Liver (tissue), 9 donors: Measurements from ENCODE around the gene TUBB6. TPM values are rescaled to one million over a fixed set of nuclear protein-coding genes. Genes with fewer than 3 reads are reported as not detected.

Experiments
- DNase-seq: peaks from one replicate; pipeline ENCODE4 v3.0.0-alpha.2; 2017; ENCODE audit warnings: low spot score
- H3K27ac ChIP-seq, 2 donors: one replicate each; pipeline ENCODE4 v1.7.0; 2013; ENCODE audit warnings: inconsistent platforms in 2 of 2, low read length in 2 of 2, control low read depth in 1 of 2, low read depth in 1 of 2, mild to moderate bottlenecking in 1 of 2
- H3K27me3 ChIP-seq, 4 donors: one replicate each; pipeline versions ENCODE4 v1.6.1 to v1.7.0; 2013; ENCODE audit warnings: low read length in 3 of 4, inconsistent platforms in 1 of 4, mild to moderate bottlenecking in 1 of 4, moderate library complexity in 1 of 4; ENCODE audit not compliant: control insufficient read depth in 4 of 4, insufficient read depth in 4 of 4
- H3K36me3 ChIP-seq, 4 donors: one replicate each; pipeline versions ENCODE4 v1.6.1 to v1.7.0; 2013; ENCODE audit warnings: low read length in 3 of 4, mild to moderate bottlenecking in 3 of 4, low read depth in 1 of 4, moderate library complexity in 1 of 4; ENCODE audit not compliant: control insufficient read depth in 4 of 4, insufficient read depth in 3 of 4
- H3K4me1 ChIP-seq, 4 donors: one replicate each; pipeline versions ENCODE4 v1.6.1 to v1.7.0; 2013; ENCODE audit warnings: low read length in 3 of 4, mild to moderate bottlenecking in 3 of 4, moderate library complexity in 1 of 4; ENCODE audit not compliant: control insufficient read depth in 4 of 4, insufficient read depth in 4 of 4
- H3K4me3 ChIP-seq, 3 donors: one replicate each; pipeline versions ENCODE4 v1.6.1 to v1.7.0; 2013; ENCODE audit warnings: low read length in 3 of 3, control low read depth in 1 of 3, low read depth in 1 of 3, mild to moderate bottlenecking in 1 of 3
- H3K9ac ChIP-seq, 2 donors: one replicate each; pipeline ENCODE4 v1.7.0; 2013; ENCODE audit warnings: low read length in 2 of 2, mild to moderate bottlenecking in 2 of 2, moderate library complexity in 2 of 2, control low read depth in 1 of 2, low read depth in 1 of 2
- H3K9me3 ChIP-seq, 4 donors: one replicate each; pipeline versions ENCODE4 v1.6.1 to v1.7.0; 2013; ENCODE audit warnings: low read length in 3 of 4; ENCODE audit not compliant: control insufficient read depth in 4 of 4
- ATF3 ChIP-seq: IDR thresholded peaks from 2 replicates; pipeline ENCODE4 v1.6.1; 2016; ENCODE audit warnings: antibody characterized with exemption
- EGR1 ChIP-seq, 2 donors: IDR thresholded peaks; 2 replicates each; pipeline ENCODE4 v1.6.1; 2016 to 2018; ENCODE audit warnings: antibody characterized with exemption in 2 of 2, low read depth in 2 of 2
- FOXA1 ChIP-seq: IDR thresholded peaks from 2 replicates; pipeline ENCODE4 v1.6.1; 2016; ENCODE audit warnings: antibody characterized with exemption
- FOXA2 ChIP-seq: IDR thresholded peaks from 2 replicates; pipeline ENCODE4 v1.6.1; 2016; ENCODE audit warnings: antibody characterized with exemption
- GABPA ChIP-seq, 2 donors: IDR thresholded peaks in 1 of 2; conservative IDR thresholded peaks in 1 of 2; 2 replicates each; pipeline ENCODE4 v1.6.1; 2016; ENCODE audit warnings: antibody characterized with exemption in 2 of 2, mild to moderate bottlenecking in 1 of 2, moderate library complexity in 1 of 2
- HNF4G ChIP-seq: IDR thresholded peaks from 2 replicates; pipeline ENCODE4 v1.6.1; 2016; ENCODE audit warnings: antibody characterized with exemption
- JUND ChIP-seq, 2 donors: IDR thresholded peaks; 2 replicates each; pipeline ENCODE4 v1.6.1; 2016; ENCODE audit warnings: antibody characterized with exemption in 2 of 2
- MAX ChIP-seq: IDR thresholded peaks from 2 replicates; pipeline ENCODE4 v1.6.1; 2016; ENCODE audit warnings: antibody characterized with exemption
- NR2F2 ChIP-seq: IDR thresholded peaks from 2 replicates; pipeline ENCODE4 v1.6.1; 2016; ENCODE audit warnings: antibody characterized with exemption
- RAD21 ChIP-seq, 2 donors: IDR thresholded peaks; 2 replicates each; pipeline ENCODE4 v1.6.1; 2016; ENCODE audit warnings: antibody characterized with exemption in 2 of 2, mild to moderate bottlenecking in 2 of 2
- REST ChIP-seq: IDR thresholded peaks from 2 replicates; pipeline ENCODE4 v1.6.1; 2016; ENCODE audit warnings: antibody characterized with exemption, mild to moderate bottlenecking
- RXRA ChIP-seq, 2 donors: IDR thresholded peaks; 2 replicates each; pipeline ENCODE4 v1.6.1; 2017 to 2018; ENCODE audit warnings: antibody characterized with exemption in 2 of 2, mild to moderate bottlenecking in 1 of 2
- SP1 ChIP-seq: IDR thresholded peaks from 2 replicates; pipeline ENCODE4 v1.6.1; 2018; ENCODE audit warnings: antibody characterized with exemption, mild to moderate bottlenecking
- TAF1 ChIP-seq: conservative IDR thresholded peaks from 2 replicates; pipeline ENCODE4 v1.6.1; 2016; ENCODE audit warnings: antibody characterized with exemption, mild to moderate bottlenecking
- YY1 ChIP-seq: IDR thresholded peaks from 2 replicates; pipeline ENCODE4 v1.6.1; 2016; ENCODE audit warnings: antibody characterized with exemption, mild to moderate bottlenecking
- ZBTB33 ChIP-seq: IDR thresholded peaks from 2 replicates; pipeline ENCODE4 v1.6.1; 2016; ENCODE audit warnings: antibody characterized with exemption
- WGBS: extraction: QIAGEN DNeasy Blood & Tissue Kit; methylation state at CpG from one replicate; pipeline ENCODE4 v1.1.7; 2013; 5-methylcytosine and 5-hydroxymethylcytosine counted together
- polyA plus RNA-seq, 2 donors: library from polyadenylated mRNA; stranded (reverse) in 1 of 2; unstranded in 1 of 2; fragments of 200-250 nt in 1 of 2; fragments of >200 nt in 1 of 2; fragmentation: Nextera tagmentation in 1 of 2; extraction: Ambion mirVana in 1 of 2; gene quantifications; one replicate each; pipeline versions ENCODE4 v1.2.1 to v1.2.3, GENCODE V29; 2013 to 2015
- total RNA-seq, 2 donors: library from RNA; depleted of rRNA; stranded (reverse); fragments of >200 nt; gene quantifications; one replicate each; pipeline ENCODE4 v1.2.3, GENCODE V29; 2014
- donor health status: healthy.
- donor health status: healthy.
- donor health status: healthy.
- donor health status: healthy.
- donor health status: healthy.

TUBB6 gene
- total and polyA plus RNA-seq, 4 donors: 5.5 to 347 (median 17.5) TPM

DNA sequence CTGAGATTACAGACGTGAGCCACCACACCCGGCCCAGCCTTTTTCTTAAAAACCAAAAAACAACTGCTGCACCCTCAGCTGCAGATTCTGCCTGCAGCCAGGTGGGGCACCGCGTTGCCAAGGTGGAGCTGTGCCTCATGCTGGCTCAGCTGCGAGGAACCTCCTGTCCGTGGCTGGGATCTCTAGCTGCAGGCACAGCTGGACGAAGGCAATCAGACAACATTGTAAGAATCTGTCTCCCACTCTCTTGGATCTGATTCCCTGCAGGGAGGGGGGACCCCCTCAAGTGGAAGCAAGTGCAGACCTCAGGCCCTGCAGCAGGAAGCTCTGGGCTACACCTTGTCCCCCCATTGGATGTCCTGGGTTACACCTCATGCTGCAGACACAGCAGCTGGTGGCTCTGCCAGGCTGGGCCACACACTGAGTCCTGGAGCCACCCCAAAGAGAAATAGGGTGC, 29.8 kb upstream of the TUBB6 start:
- Histone ChIP-seq H3K27me3 (no peaks in the 10 kb centered on the region), H3K4me1 (no peaks in the 10 kb centered on the region), H3K36me3 (no peaks in the 10 kb centered on the region), H3K9me3 (no peaks in the 10 kb centered on the region), H3K9ac (peak overlapping the region in 1 of 2 donors; percentile 47), H3K4me3 (no peak overlapping the region), H3K27ac (peak overlapping the region; percentile 78 to 79)
- WGBS: 78% methylated on average over 7 of the region's 7 CpGs
- DNase-seq: no peak
- TF ChIP-seq YY1 (no peak), FOXA1 (no peak), MAX (no peak), ATF3 (no peak), ZBTB33 (no peak), REST (no peak)

GRCh38 chr18:12278741-12279682, 29.0 kb upstream of the TUBB6 start:
- H3K27ac ChIP-seq: peak overlapping the region; percentile 78 to 79
- no peaks in the 10 kb centered on the region for H3K4me1 ChIP-seq
- 65% methylated on average over 30 of the region's 30 CpGs for WGBS
- H3K9ac ChIP-seq: peak overlapping the region in 1 of 2 donors; percentile 47
- no peaks in the 10 kb centered on the region for H3K9me3 ChIP-seq
- H3K36me3 ChIP-seq: no peaks in the 10 kb centered on the region
- TF ChIP-seq JUND (IDR thresholded peaks at IDR 0.05): peak in 1 of 2 donors; percentile 24
- peak; percentile 37 for TF ChIP-seq NR2F2
- TF ChIP-seq SP1: peak; percentile 16
- no peak for TF ChIP-seq RAD21 (IDR thresholded peaks at IDR 0.05)
- no peak for TF ChIP-seq HNF4G
- no peak for TF ChIP-seq TAF1
- TF ChIP-seq FOXA1: no peak
- TF ChIP-seq EGR1 (IDR thresholded peaks at IDR 0.05; ENCODE audit: low read depth in 2 of 2): no peak
- TF ChIP-seq ZBTB33: no peak
- no peak for TF ChIP-seq GABPA (IDR thresholded peaks at IDR 0.05 in 1 of 2, conservative IDR thresholded peaks at IDR 0.05 in 1 of 2)
- no peak for TF ChIP-seq REST
- no peak for TF ChIP-seq FOXA2
- TF ChIP-seq ATF3: no peak
- TF ChIP-seq RXRA (IDR thresholded peaks at IDR 0.05): no peak
- DNase-seq: no peak
- no peaks in the 10 kb centered on the region for H3K27me3 ChIP-seq
- no peak overlapping the region for H3K4me3 ChIP-seq
